ENCODE data around the gene MMP21. TPM values are rescaled to one million over a fixed set of nuclear protein-coding genes. Genes with fewer than 3 reads are reported as not detected.

MMP21 gene
- total RNA-seq, 1 experiment from 2014 or later = not detected

DNA sequence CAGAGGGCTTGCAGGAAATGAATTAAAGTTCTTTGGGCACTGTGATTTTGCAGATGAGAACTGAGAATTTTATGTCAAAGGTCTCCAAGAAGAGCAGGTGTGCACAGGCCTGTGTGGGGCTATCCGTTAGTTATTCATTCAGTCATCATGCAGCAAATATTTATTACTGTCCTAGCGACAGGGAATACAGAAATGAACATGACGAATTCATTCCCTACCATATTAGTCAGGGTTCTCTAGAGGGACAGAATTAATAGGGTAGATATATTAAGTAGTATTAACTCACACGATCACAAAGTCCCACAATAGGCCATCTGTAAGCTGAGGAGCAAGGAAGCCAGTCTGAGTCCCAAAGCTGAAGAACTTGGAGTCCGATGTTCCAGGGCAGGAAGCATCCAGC lies 2.9 kb upstream of the MMP21 start:
- no peak overlapping the region for H3K27ac Mint-ChIP-seq
- H3K4ac ChIP-seq (ENCODE audit: low read depth, low read length) = no peak overlapping the region

More for the DNA sequence above, 2.9 kb upstream of the MMP21 start:
- no CpG with 5 or more reads among the region's 5 CpGs for WGBS (ENCODE audit: extremely low coverage, insufficient read length, low lambda C conversion rate)
- Histone ChIP-seq H3K79me1 (ENCODE audit: insufficient read depth, low read depth, low read length, poor library complexity, severe bottlenecking) (no peaks in the 10 kb centered on the region), H3K9ac (ENCODE audit: extremely low read depth, insufficient read length, low read length) (no peak overlapping the region), H3T11ph (ENCODE audit: low read length) (no peak overlapping the region), H3K14ac (ENCODE audit: insufficient read depth, low read length) (no peak overlapping the region), H4K5ac (ENCODE audit: insufficient read length, low read depth, low read length) (no peak overlapping the region), H3K27me3 (ENCODE audit: insufficient read depth, low read length) (no peaks in the 10 kb centered on the region), H4K20me1 (ENCODE audit: control insufficient read depth, insufficient read depth, insufficient read length) (no peaks in the 10 kb centered on the region), H4K8ac (replicated peaks; ENCODE audit: insufficient read length, low read depth, low read length) (no peak overlapping the region), H2AFZ (ENCODE audit: low read length) (no peak overlapping the region), H3K4me1 (ENCODE audit: insufficient read depth, low read length) (no peaks in the 10 kb centered on the region), H2BK12ac (ENCODE audit: insufficient read length, low read depth, low read length) (no peak overlapping the region), H2AK5ac (ENCODE audit: insufficient read length, low read length) (no peak overlapping the region), H3K9me3 (ENCODE audit: control insufficient read depth, low read depth, low read length) (no peaks in the 10 kb centered on the region), H3K79me2 (ENCODE audit: insufficient read depth, low read length) (no peaks in the 10 kb centered on the region), H3K56ac (ENCODE audit: insufficient read length, low read depth, low read length) (no peak overlapping the region), H2BK120ac (ENCODE audit: low read depth, low read length, poor library complexity, severe bottlenecking) (no peak overlapping the region), H4K91ac (ENCODE audit: insufficient read length, low read depth, low read length) (no peak overlapping the region), H3K4me2 (ENCODE audit: insufficient read depth, insufficient read length, low read length) (no peak overlapping the region), H2BK20ac (ENCODE audit: low read depth, low read length, poor library complexity, severe bottlenecking) (no peak overlapping the region), H3K23me2 (ENCODE audit: insufficient read length, low read depth, low read length, poor library complexity, severe bottlenecking) (no peaks in the 10 kb centered on the region), H3K23ac (ENCODE audit: insufficient read length, low read depth, low read length) (no peak overlapping the region), H2BK5ac (ENCODE audit: insufficient read length, low read length) (no peak overlapping the region), H3K18ac (ENCODE audit: insufficient read length, low read depth, low read length) (no peak overlapping the region), H2BK15ac (ENCODE audit: low read depth, low read length) (no peak overlapping the region), H3K27ac (ENCODE audit: insufficient read length, low read depth, low read length) (no peak overlapping the region)
- Mint-ChIP-seq H3K36me3 (ENCODE audit: insufficient read depth in 1 of 3, low read depth in 3 of 3) (no peaks in the 10 kb centered on the region; a peak in 1 of 7 replicates), H3K27me3 (ENCODE audit: low read depth) (peaks cover 9% of the 10 kb centered on the region), H3K4me3 (no peak overlapping the region), H3K4me1 (no peaks in the 10 kb centered on the region), H3K9me3 (peaks cover 0 to 9% of the 10 kb centered on the region in 2 experiments)
- DNase-seq = no peak
- TF ChIP-seq, protein P1, sequence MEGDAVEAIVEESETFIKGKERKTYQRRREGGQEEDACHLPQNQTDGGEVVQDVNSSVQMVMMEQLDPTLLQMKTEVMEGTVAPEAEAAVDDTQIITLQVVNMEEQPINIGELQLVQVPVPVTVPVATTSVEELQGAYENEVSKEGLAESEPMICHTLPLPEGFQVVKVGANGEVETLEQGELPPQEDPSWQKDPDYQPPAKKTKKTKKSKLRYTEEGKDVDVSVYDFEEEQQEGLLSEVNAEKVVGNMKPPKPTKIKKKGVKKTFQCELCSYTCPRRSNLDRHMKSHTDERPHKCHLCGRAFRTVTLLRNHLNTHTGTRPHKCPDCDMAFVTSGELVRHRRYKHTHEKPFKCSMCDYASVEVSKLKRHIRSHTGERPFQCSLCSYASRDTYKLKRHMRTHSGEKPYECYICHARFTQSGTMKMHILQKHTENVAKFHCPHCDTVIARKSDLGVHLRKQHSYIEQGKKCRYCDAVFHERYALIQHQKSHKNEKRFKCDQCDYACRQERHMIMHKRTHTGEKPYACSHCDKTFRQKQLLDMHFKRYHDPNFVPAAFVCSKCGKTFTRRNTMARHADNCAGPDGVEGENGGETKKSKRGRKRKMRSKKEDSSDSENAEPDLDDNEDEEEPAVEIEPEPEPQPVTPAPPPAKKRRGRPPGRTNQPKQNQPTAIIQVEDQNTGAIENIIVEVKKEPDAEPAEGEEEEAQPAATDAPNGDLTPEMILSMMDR (conservative IDR thresholded peaks at IDR 0.05) = no peak

Measured in H9 (cell line).